Panc1 (cell line): ENCODE measurements around the gene RHEX. TPM values are rescaled to one million over a fixed set of nuclear protein-coding genes. Genes with fewer than 3 reads are reported as not detected.

Experiments
- ATAC-seq: fragments of 200-7000 bp; cut with Tn5 transposase; 2 replicates; pipeline ENCODE4 v1.9.1; 2020; ENCODE audit warnings: mild to moderate bottlenecking, moderate library complexity
- BruUV-seq: library from RNA; stranded (reverse); fragments of 400-500 nt; replicated peaks from 2 replicates; lab custom pipeline; 2021; lab: Mats Ljungman, UMichigan
- CTCF ChIA-PET: fragments of 300-600 bp; sonication (Branson Sonifier 250); formaldehyde crosslinking; loops from one replicate; lab custom pipeline; 2022; ENCODE audit warnings: antibody characterized with exemption; lab: Charles Lee
- POLR2A ChIA-PET: fragments of 300-600 bp; sonication (Branson Sonifier 250); formaldehyde crosslinking; loops from one replicate; lab custom pipeline; 2022; ENCODE audit warnings: antibody characterized with exemption; lab: Charles Lee
- DNase-seq: peaks from one replicate; pipeline ENCODE4 v3.0.0-alpha.2; 2010; ENCODE audit warnings: low read depth, low spot score
- H3K27ac ChIP-seq: 2 replicates; pipeline ENCODE4 v1.5.1; 2011; ENCODE audit warnings: mild to moderate bottlenecking, low read length, inconsistent platforms
- H3K27me3 ChIP-seq: fragments of 200-500 bp; sonication (Bioruptor generic); 2 replicates; pipeline ENCODE4 v1.6.0; 2014; ENCODE audit warnings: low read length, inconsistent platforms; ENCODE audit not compliant: control insufficient read depth, insufficient read depth
- H3K36me3 ChIP-seq: fragments of 200-500 bp; sonication (Bioruptor generic); 2 replicates; pipeline ENCODE4 v1.5.1; 2014; ENCODE audit warnings: inconsistent platforms, mild to moderate bottlenecking, low read length, moderate library complexity; ENCODE audit not compliant: control insufficient read depth, insufficient read depth
- H3K4me1 ChIP-seq: 2 replicates; pipeline ENCODE4 v1.5.1; 2011; ENCODE audit warnings: inconsistent platforms, mild to moderate bottlenecking, low read length, moderate library complexity; ENCODE audit not compliant: control insufficient read depth, insufficient read depth
- H3K4me3 ChIP-seq, 2 experiments: 2 replicates each; pipeline ENCODE4 v1.5.1; 2011 to 2012; ENCODE audit warnings: low read depth in 2 of 2, low read length in 2 of 2, mild to moderate bottlenecking in 2 of 2, inconsistent platforms in 1 of 2, moderate library complexity in 1 of 2
- H3K9me3 ChIP-seq: fragments of 200-500 bp; sonication (Bioruptor generic); 2 replicates; pipeline ENCODE4 v1.5.1; 2014; ENCODE audit warnings: low read depth, mild to moderate bottlenecking, inconsistent platforms, low read length, moderate library complexity; ENCODE audit not compliant: control insufficient read depth, insufficient read depth
- POLR2AphosphoS5 ChIP-seq: IDR thresholded peaks from 2 replicates; pipeline ENCODE4 v1.6.1; 2012; ENCODE audit warnings: mild to moderate bottlenecking, low read depth, low read length, moderate library complexity
- SIN3A ChIP-seq: IDR thresholded peaks from 2 replicates; pipeline ENCODE4 v1.6.1; 2012; ENCODE audit warnings: low read depth, mild to moderate bottlenecking, low read length, moderate library complexity, borderline replicate concordance; ENCODE audit not compliant: insufficient read depth
- TCF7L2 ChIP-seq: IDR thresholded peaks from 2 replicates; pipeline ENCODE4 v1.6.1; 2011; ENCODE audit warnings: mild to moderate bottlenecking, low read depth, low read length, inconsistent platforms
- in situ Hi-C: cut with HindIII; loops from 2 replicates; pipeline ENCODE4 v1.10.0; 2016; ENCODE audit warnings: low sequenced_read_pairs, low pct_unique_long_range_greater_than_20kb
- intact Hi-C: fragments of 100-400 bp; cut with micrococcal nuclease; formaldehyde crosslinking; loops from one replicate; pipeline ENCODE4 v1.10.0; 2022; ENCODE audit not compliant: unreplicated experiment
- total RNA-seq: library from RNA; stranded (reverse); gene quantifications from one replicate; pipeline ENCODE4 v1.2.1, GENCODE V29; 2021; ENCODE audit not compliant: unreplicated experiment
- TF ChIP-seq, protein P1 (sequence below), 2 experiments: IDR thresholded peaks; 2 replicates each; pipeline ENCODE4 v1.6.1; 2011 to 2012; ENCODE audit warnings: low read depth in 2 of 2, control low read depth in 1 of 2, low read length in 1 of 2, mild to moderate bottlenecking in 1 of 2, moderate library complexity in 1 of 2; ENCODE audit not compliant: insufficient read depth in 1 of 2
- TF ChIP-seq, protein P2 (sequence below): fragments of 450-650 bp; IDR thresholded peaks from 2 replicates; pipeline ENCODE4 v1.5.1; 2017; ENCODE audit warnings: mild to moderate bottlenecking

The RHEX gene
- total RNA-seq, 1 experiment from 2014 or later: not detected

DNA sequence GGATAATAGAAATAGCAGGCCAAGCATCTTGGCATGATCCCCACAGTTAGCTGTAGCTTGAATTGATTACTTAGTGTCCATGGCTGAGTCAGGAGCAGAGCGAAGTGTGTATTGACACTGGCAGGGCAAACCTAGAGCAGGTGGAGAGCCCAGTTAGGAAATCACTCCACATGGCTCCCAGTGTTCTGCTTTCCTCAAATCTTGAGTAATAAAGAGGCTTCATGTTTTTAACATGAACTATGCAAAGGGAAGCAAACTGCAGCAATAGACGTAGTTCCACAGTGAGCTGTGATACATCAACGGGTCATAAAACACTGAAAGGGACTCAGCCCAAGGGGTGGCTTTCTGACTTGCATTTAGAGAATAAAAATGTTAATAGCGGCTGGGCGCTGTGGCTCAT, 28.9 kb downstream of the RHEX start:
- CTCF ChIA-PET: no interaction called here
- peaks cover 3% of the 10 kb centered on the region for H3K27me3 ChIP-seq

GRCh38 chr1:206082831-206083695, 30.1 kb downstream of the RHEX start:
- Histone ChIP-seq H3K9me3 (no peaks in the 10 kb centered on the region), H3K27ac (no peak overlapping the region), H3K36me3 (no peaks in the 10 kb centered on the region), H3K4me1 (no peaks in the 10 kb centered on the region), H3K27me3 (peaks cover 8% of the 10 kb centered on the region), H3K4me3 (no peak overlapping the region)
- ChIA-PET POLR2A (no interaction called here), CTCF (interaction anchor here (0.6 kb wide), 1 partner anchor 227 kb away, joined by 3 read pairs; no protein-coding TSS in a partner anchor)
- in situ Hi-C loops: no loop called here
- intact Hi-C loops: no loop called here
- BruUV-seq: no TSS peak
- no peak for ATAC-seq
- TF ChIP-seq, protein P1, sequence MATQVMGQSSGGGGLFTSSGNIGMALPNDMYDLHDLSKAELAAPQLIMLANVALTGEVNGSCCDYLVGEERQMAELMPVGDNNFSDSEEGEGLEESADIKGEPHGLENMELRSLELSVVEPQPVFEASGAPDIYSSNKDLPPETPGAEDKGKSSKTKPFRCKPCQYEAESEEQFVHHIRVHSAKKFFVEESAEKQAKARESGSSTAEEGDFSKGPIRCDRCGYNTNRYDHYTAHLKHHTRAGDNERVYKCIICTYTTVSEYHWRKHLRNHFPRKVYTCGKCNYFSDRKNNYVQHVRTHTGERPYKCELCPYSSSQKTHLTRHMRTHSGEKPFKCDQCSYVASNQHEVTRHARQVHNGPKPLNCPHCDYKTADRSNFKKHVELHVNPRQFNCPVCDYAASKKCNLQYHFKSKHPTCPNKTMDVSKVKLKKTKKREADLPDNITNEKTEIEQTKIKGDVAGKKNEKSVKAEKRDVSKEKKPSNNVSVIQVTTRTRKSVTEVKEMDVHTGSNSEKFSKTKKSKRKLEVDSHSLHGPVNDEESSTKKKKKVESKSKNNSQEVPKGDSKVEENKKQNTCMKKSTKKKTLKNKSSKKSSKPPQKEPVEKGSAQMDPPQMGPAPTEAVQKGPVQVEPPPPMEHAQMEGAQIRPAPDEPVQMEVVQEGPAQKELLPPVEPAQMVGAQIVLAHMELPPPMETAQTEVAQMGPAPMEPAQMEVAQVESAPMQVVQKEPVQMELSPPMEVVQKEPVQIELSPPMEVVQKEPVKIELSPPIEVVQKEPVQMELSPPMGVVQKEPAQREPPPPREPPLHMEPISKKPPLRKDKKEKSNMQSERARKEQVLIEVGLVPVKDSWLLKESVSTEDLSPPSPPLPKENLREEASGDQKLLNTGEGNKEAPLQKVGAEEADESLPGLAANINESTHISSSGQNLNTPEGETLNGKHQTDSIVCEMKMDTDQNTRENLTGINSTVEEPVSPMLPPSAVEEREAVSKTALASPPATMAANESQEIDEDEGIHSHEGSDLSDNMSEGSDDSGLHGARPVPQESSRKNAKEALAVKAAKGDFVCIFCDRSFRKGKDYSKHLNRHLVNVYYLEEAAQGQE (IDR thresholded peaks at IDR 0.05; ENCODE audit: insufficient read depth in 1 of 2, low read depth in 2 of 2, low read length in 1 of 2): no peak
- no peak for DNase-seq

More for the DNA sequence above, 28.9 kb downstream of the RHEX start:
- BruUV-seq: no TSS peak
- intact Hi-C loops: no loop called here
- TF ChIP-seq, protein P2, sequence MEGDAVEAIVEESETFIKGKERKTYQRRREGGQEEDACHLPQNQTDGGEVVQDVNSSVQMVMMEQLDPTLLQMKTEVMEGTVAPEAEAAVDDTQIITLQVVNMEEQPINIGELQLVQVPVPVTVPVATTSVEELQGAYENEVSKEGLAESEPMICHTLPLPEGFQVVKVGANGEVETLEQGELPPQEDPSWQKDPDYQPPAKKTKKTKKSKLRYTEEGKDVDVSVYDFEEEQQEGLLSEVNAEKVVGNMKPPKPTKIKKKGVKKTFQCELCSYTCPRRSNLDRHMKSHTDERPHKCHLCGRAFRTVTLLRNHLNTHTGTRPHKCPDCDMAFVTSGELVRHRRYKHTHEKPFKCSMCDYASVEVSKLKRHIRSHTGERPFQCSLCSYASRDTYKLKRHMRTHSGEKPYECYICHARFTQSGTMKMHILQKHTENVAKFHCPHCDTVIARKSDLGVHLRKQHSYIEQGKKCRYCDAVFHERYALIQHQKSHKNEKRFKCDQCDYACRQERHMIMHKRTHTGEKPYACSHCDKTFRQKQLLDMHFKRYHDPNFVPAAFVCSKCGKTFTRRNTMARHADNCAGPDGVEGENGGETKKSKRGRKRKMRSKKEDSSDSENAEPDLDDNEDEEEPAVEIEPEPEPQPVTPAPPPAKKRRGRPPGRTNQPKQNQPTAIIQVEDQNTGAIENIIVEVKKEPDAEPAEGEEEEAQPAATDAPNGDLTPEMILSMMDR: no peak
- TF ChIP-seq SIN3A (no peak), TCF7L2 (no peak), POLR2AphosphoS5 (no peak)
- TF ChIP-seq, protein P1 (IDR thresholded peaks at IDR 0.05; ENCODE audit: insufficient read depth in 1 of 2, low read depth in 2 of 2, low read length in 1 of 2): no peak
- in situ Hi-C loops: no loop called here
- DNase-seq (no peak), ATAC-seq (no peak)
- H3K36me3 ChIP-seq: no peaks in the 10 kb centered on the region
- H3K9me3 ChIP-seq: no peaks in the 10 kb centered on the region
- H3K4me3 ChIP-seq: no peak overlapping the region
- POLR2A ChIA-PET: no interaction called here
- H3K4me1 ChIP-seq: no peaks in the 10 kb centered on the region
- no peak overlapping the region for H3K27ac ChIP-seq
